Fibroblast of lung (primary cell): ENCODE data around the gene LYPD6B. TPM values are rescaled to one million over a fixed set of nuclear protein-coding genes. Genes with fewer than 3 reads are reported as not detected.

Source experiments
- DNase-seq, 2 donors: peaks; one replicate each; pipeline versions ENCODE4 v3.0.0 to v3.0.0-alpha.2; 2010; ENCODE audit warnings: low read depth in 2 of 2
- H2AFZ ChIP-seq: 2 replicates; pipeline ENCODE4 v1.5.1; 2012; ENCODE audit warnings: low read length, control low read depth, inconsistent platforms
- H3K27ac ChIP-seq: 2 replicates; pipeline ENCODE4 v1.5.1; 2011; ENCODE audit warnings: low read length, control low read depth; ENCODE audit not compliant: insufficient read depth
- H3K27me3 ChIP-seq: 2 replicates; pipeline ENCODE4 v1.5.1; 2011; ENCODE audit warnings: mild to moderate bottlenecking, low read length; ENCODE audit not compliant: control insufficient read depth, insufficient read depth
- H3K36me3 ChIP-seq: 2 replicates; pipeline ENCODE4 v1.5.1; 2011; ENCODE audit warnings: low read length; ENCODE audit not compliant: control insufficient read depth, insufficient read depth
- H3K4me1 ChIP-seq: 2 replicates; pipeline ENCODE4 v1.5.1; 2011; ENCODE audit warnings: low read length; ENCODE audit not compliant: control insufficient read depth, insufficient read depth; ENCODE audit errors: extremely low read depth
- H3K4me2 ChIP-seq: 2 replicates; pipeline ENCODE4 v1.5.1; 2011; ENCODE audit warnings: low read length, control low read depth; ENCODE audit not compliant: insufficient read depth; ENCODE audit errors: extremely low read depth
- H3K4me3 ChIP-seq, 4 experiments: fragments of 200-600 bp in 1 of 4; sonication (generic) in 1 of 4; replicated peaks in 1 of 4; 2 replicates each; pipeline ENCODE4 v1.5.1; 2011 to 2016; ENCODE audit warnings: low read length in 4 of 4, low read depth in 3 of 4, mild to moderate bottlenecking in 3 of 4, control low read depth in 2 of 4, inconsistent platforms in 1 of 4, mixed read lengths in 1 of 4; ENCODE audit not compliant: insufficient read depth in 1 of 4; ENCODE audit errors: control extremely low read depth in 1 of 4
- H3K79me2 ChIP-seq: 2 replicates; pipeline ENCODE4 v1.5.1; 2012; ENCODE audit warnings: mild to moderate bottlenecking, low read length, inconsistent platforms; ENCODE audit not compliant: control insufficient read depth, insufficient read depth
- H3K9ac ChIP-seq: 2 replicates; pipeline ENCODE4 v1.5.1; 2011; ENCODE audit warnings: mild to moderate bottlenecking, low read length, control low read depth; ENCODE audit not compliant: insufficient read depth
- H3K9me3 ChIP-seq: 2 replicates; pipeline ENCODE4 v1.5.1; 2012; ENCODE audit warnings: low read depth, low read length; ENCODE audit not compliant: control insufficient read depth, insufficient read depth
- H4K20me1 ChIP-seq: 2 replicates; pipeline ENCODE4 v1.5.1; 2011; ENCODE audit warnings: low read length; ENCODE audit not compliant: control insufficient read depth, insufficient read depth; ENCODE audit errors: extremely low read depth
- CTCF ChIP-seq, 2 donors: IDR thresholded peaks in 1 of 2; conservative IDR thresholded peaks in 1 of 2; 1 replicate in 1 of 2; 2 replicates in 1 of 2; pipeline ENCODE4 v1.5.1; 2011 to 2012; ENCODE audit warnings: low read length in 2 of 2, control low read depth in 1 of 2, inconsistent platforms in 1 of 2, low read depth in 1 of 2, mild to moderate bottlenecking in 1 of 2
- EZH2 ChIP-seq: IDR thresholded peaks from 2 replicates; pipeline ENCODE4 v1.5.1; 2012; ENCODE audit warnings: low read length, control low read depth, mild to moderate bottlenecking; ENCODE audit errors: missing control alignments
- polyA plus RNA-seq, 2 donors: library from polyadenylated mRNA; depleted of rRNA in 1 of 2; stranded (reverse) in 1 of 2; unstranded in 1 of 2; fragments of >200 nt; gene quantifications; 2 replicates each; pipeline ENCODE4 v1.2.1, GENCODE V29; 2011 to 2012; ENCODE audit warnings: missing spikeins in 1 of 2
- total RNA-seq: library from RNA; depleted of rRNA; stranded (reverse); fragments of >200 nt; gene quantifications from 2 replicates; pipeline ENCODE4 v1.2.1, GENCODE V29; 2014

LYPD6B gene
- total and polyA plus RNA-seq, 2 donors (not counting 1 experiment from before 2014, with no cell fraction given) = 0.11 TPM; not detected in 1

GRCh38 chr2:149112713-149113112 is 74.2 kb downstream of the LYPD6B start:
- no peak overlapping the region for H3K4me2 ChIP-seq
- no peaks in the 10 kb centered on the region for H3K36me3 ChIP-seq
- H3K27ac ChIP-seq = no peak overlapping the region
- no peak for DNase-seq
- no peak overlapping the region for H2AFZ ChIP-seq
- H4K20me1 ChIP-seq = no peaks in the 10 kb centered on the region
- no peaks in the 10 kb centered on the region for H3K4me1 ChIP-seq
- no peak for TF ChIP-seq CTCF (conservative IDR thresholded peaks at IDR 0.05 in 1 of 2, IDR thresholded peaks at IDR 0.05 in 1 of 2; ENCODE audit: low read depth in 1 of 2, low read length in 2 of 2)
- no peak for TF ChIP-seq EZH2
- no peaks in the 10 kb centered on the region for H3K27me3 ChIP-seq
- no peak overlapping the region for H3K9ac ChIP-seq
- H3K4me3 ChIP-seq = no peak overlapping the region
- no peaks in the 10 kb centered on the region for H3K79me2 ChIP-seq
- H3K9me3 ChIP-seq = no peaks in the 10 kb centered on the region

GRCh38 chr2:149115781-149116180 is 77.3 kb downstream of the LYPD6B start:
- TF ChIP-seq CTCF (conservative IDR thresholded peaks at IDR 0.05 in 1 of 2, IDR thresholded peaks at IDR 0.05 in 1 of 2; ENCODE audit: low read depth in 1 of 2, low read length in 2 of 2) (no peak), EZH2 (no peak)
- Histone ChIP-seq H3K9me3 (no peaks in the 10 kb centered on the region), H3K27me3 (no peaks in the 10 kb centered on the region), H3K27ac (no peak overlapping the region), H3K4me2 (no peak overlapping the region), H2AFZ (no peak overlapping the region), H3K4me1 (no peaks in the 10 kb centered on the region), H4K20me1 (no peaks in the 10 kb centered on the region), H3K4me3 (no peak overlapping the region), H3K79me2 (no peaks in the 10 kb centered on the region), H3K36me3 (no peaks in the 10 kb centered on the region), H3K9ac (no peak overlapping the region)
- no peak for DNase-seq

- TF ChIP-seq EZH2 (no peak), CTCF (conservative IDR thresholded peaks at IDR 0.05 in 1 of 2, IDR thresholded peaks at IDR 0.05 in 1 of 2; ENCODE audit: low read depth in 1 of 2, low read length in 2 of 2) (no peak)
- no peaks in the 10 kb centered on the region for H3K79me2 ChIP-seq
- H3K4me3 ChIP-seq = no peak overlapping the region
- no peaks in the 10 kb centered on the region for H3K4me1 ChIP-seq
- no peak overlapping the region for H3K4me2 ChIP-seq
- no peak for DNase-seq
- no peaks in the 10 kb centered on the region for H4K20me1 ChIP-seq
- no peaks in the 10 kb centered on the region for H3K36me3 ChIP-seq
- no peaks in the 10 kb centered on the region for H3K9me3 ChIP-seq
- H3K9ac ChIP-seq = no peak overlapping the region
- no peak overlapping the region for H2AFZ ChIP-seq
- no peak overlapping the region for H3K27ac ChIP-seq
- H3K27me3 ChIP-seq = no peaks in the 10 kb centered on the region
Measured at GRCh38 chr2:149119368-149119767, 80.9 kb downstream of the LYPD6B start.
